H4 (cell line): ENCODE data around the gene YPEL1. TPM values are rescaled to one million over a fixed set of nuclear protein-coding genes. Genes with fewer than 3 reads are reported as not detected.

Experiments
- DNase-seq: peaks from one replicate; pipeline ENCODE4 v3.0.0-alpha.2; 2015; ENCODE audit warnings: low spot score
- total RNA-seq: library from RNA; depleted of rRNA; stranded (reverse); fragments of >200 nt; shearing (Covaris generic); gene quantifications from 2 replicates; pipeline ENCODE4 v1.2.3, GENCODE V29; 2014; rRNA removed

Gene YPEL1
- total RNA-seq, 1 experiment from 2014 or later = 0.52 TPM

DNA sequence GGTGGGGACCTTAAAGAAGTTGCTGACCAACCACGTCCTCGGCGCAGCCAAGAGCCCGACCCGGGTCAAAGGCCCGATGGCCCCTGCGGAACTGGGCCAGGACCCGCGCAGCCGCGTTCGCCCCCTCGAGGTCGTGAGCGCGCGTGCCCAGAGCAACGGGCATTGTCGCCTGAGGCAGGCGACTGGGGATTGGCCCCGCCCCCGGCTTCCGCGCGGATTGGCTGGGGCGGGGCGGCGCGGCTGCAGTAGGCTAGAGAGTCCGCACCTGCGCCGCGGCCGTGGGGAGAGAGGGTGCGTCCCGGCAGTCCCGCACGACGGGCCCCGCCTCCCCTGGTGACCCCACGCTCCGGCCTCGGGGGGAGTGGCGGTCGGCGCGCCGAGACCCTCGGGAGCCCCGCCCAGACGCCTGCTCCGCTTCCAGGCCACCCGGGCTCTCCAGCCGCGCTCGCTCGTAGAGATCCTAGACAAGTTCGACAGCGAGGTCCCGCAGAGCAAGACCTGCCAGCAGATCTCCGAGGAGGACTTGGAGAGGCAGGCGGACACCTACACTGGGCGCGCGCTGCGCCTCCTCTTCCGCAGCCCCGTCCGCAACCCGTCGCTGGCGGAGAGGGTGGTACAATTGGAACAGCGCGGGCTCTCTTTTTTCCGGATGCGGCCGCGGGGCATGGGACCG lies 78.1 kb downstream of the YPEL1 start:
- no peak for DNase-seq

GRCh38 chr22:21657020-21657359 lies 78.6 kb downstream of the YPEL1 start:
- no peak for DNase-seq

GRCh38 chr22:21652547-21653545 lies 82.7 kb downstream of the YPEL1 start:
- no peak for DNase-seq

GRCh38 chr22:21652010-21652546 lies 83.5 kb downstream of the YPEL1 start:
- DNase-seq = peak; percentile 57

DNA sequence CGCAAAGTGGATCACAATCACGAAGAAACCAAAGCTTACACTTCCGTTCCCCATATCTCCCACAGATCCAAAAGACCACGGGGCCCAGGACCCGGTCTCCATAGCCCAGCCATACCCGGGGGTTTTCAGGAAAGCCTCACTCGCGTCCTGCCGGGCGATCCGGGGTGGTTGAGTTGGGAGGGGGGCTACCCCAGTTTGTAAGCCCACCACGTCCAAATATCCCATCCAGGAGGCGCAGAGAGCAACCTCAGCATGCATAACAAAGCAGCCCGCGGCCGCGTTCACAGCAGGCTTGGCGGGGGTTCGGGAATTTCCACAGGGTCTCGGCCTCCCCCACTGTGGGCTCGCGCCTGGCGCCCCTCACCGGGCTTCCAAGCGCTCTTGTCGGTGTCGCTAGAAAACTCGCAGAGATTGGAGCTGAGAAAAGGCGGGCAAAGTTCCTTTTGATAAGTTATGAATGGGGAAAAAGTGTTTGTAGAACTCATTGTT lies 84.0 kb downstream of the YPEL1 start:
- no peak for DNase-seq

GRCh38 chr22:21650823-21651520 lies 84.6 kb downstream of the YPEL1 start:
- no peak for DNase-seq

DNA sequence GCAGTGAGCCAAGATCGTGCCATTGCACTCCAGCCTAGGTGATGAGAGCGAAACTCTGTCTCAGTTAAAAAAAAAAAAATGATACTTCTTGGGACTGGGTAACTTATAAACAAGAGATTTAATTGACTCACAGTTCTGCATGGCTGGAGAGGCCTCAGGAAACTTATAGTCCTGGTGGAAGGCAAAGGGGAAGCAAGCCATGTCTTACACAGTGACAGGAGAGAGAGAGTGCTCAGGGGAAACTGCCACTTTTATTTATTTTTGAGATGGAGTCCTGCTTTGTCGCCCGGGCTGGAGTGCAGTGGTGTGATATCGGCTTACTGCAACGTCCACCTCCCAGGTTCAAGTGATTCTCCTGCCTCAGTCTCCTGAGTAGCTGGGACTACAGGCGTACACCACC lies 85.3 kb downstream of the YPEL1 start:
- DNase-seq = no peak

Other genes with a start within 250 kb of the YPEL1 start
- 0.27 and 0.31 TPM in 2 replicates for gene RIMBP3C, start 184.3 kb downstream of the YPEL1 start, total RNA-seq
- gene UBE2L3, start 168.1 kb downstream of the YPEL1 start, total RNA-seq = 60.5 and 61.0 TPM in 2 replicates
- 26.7 and 35.4 TPM in 2 replicates for gene YDJC, start 105.8 kb downstream of the YPEL1 start, total RNA-seq
- 0.10 TPM in 1 of 2 replicates, not detected in the other for gene CCDC116, start 103.0 kb downstream of the YPEL1 start, total RNA-seq
- 33.6 and 38.7 TPM in 2 replicates for gene SDF2L1, start 93.5 kb downstream of the YPEL1 start, total RNA-seq
- 8.6 and 12.9 TPM in 2 replicates for gene PPIL2, start 69.8 kb downstream of the YPEL1 start, total RNA-seq
- gene MAPK1, start 131.9 kb upstream of the YPEL1 start, total RNA-seq = 15.1 and 22.1 TPM in 2 replicates
- gene PPM1F, start 217.1 kb upstream of the YPEL1 start, total RNA-seq = 9.2 and 14.1 TPM in 2 replicates
- gene TOP3B, start 247.0 kb upstream of the YPEL1 start, total RNA-seq = 9.3 and 10.8 TPM in 2 replicates